ENCODE measurements around the gene EXOSC2.

DNA sequence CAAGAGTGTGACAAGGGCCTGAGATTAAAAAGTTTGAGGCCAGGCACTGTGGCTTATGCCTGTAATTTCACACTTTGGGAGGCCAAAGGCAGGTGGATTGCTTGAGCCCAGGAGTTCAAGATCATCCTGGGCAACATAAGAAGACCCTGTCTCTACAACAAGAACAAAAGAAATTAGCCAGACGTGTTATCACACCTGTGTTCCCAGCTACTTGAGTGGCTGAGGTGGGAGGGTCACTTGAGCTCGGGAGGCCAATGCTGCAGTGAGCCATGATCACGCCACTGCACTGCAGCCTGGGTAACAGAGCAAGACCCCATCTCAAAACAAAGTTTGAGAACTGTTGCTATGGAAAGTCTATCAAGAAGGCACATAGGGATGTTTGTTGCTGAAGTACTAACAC lies 25.0 kb downstream of the EXOSC2 start:
- TF ChIP-seq, protein P1, sequence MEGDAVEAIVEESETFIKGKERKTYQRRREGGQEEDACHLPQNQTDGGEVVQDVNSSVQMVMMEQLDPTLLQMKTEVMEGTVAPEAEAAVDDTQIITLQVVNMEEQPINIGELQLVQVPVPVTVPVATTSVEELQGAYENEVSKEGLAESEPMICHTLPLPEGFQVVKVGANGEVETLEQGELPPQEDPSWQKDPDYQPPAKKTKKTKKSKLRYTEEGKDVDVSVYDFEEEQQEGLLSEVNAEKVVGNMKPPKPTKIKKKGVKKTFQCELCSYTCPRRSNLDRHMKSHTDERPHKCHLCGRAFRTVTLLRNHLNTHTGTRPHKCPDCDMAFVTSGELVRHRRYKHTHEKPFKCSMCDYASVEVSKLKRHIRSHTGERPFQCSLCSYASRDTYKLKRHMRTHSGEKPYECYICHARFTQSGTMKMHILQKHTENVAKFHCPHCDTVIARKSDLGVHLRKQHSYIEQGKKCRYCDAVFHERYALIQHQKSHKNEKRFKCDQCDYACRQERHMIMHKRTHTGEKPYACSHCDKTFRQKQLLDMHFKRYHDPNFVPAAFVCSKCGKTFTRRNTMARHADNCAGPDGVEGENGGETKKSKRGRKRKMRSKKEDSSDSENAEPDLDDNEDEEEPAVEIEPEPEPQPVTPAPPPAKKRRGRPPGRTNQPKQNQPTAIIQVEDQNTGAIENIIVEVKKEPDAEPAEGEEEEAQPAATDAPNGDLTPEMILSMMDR (conservative IDR thresholded peaks at IDR 0.05 in 1 of 2, IDR thresholded peaks at IDR 0.05 in 1 of 2; ENCODE audit: extremely low read depth in 1 of 2, insufficient read depth in 1 of 2, low read depth in 1 of 2, low read length in 2 of 2), result no peak
- TF ChIP-seq EZH2 (IDR thresholded peaks at IDR 0.05; ENCODE audit: borderline replicate concordance, low read length), result no peak

All from mammary epithelial cell (primary cell).